CD4-positive, alpha-beta T cell treated with Interleukin-17A for 4 hours (primary cell): ENCODE measurements around the gene PCK1.
"Not testable (repeated sequence)": the region's sequence is repeated elsewhere in the genome, so short reads cannot be mapped to it uniquely, and the experiment has no call there.

Experiments used
- DNase-seq: peaks from one replicate; pipeline ENCODE4 v3.0.0-alpha.2; 2020; ENCODE audit warnings: mixed read lengths

The PCK1 gene

DNA sequence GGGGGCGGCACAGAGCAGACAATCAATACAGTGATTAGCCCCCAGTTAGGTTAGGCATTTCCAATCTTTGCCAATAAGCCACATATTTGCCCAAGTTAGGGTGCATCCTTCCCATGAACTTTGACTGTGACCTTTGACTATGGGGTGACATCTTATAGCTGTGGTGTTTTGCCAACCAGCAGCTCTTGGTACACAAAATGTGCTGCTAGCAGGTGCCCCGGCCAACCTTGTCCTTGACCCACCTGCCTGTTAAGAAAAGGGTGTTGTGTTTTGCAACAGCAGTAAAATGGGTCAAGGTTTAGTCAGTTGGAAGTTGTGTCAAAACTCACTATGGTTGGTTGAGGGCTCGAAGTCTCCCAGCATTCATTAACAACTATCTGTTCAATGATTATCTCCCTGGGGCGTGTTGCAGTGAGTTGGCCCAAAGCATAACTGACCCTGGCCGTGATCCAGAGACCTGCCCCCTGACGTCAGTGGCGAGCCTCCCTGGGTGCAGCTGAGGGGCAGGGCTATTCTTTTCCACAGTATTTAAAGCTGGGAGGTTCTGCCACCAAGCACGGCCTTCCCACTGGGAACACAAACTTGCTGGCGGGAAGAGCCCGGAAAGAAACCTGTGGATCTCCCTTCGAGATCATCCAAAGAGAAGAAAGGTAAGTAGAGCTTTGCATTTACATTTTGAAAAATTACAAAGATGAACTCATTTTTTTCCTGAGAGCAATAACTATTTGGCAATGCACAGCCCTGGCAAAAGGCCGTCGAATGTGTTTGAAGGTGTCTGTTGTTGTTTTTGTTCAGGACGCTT, at the start of gene PCK1:
Gene PCK1, plus strand, starts transcription at position 557 of the 802 bp plus-strand sequence. CDS start 302 bp downstream, outside the sequence.
- no peak for DNase-seq

DNA sequence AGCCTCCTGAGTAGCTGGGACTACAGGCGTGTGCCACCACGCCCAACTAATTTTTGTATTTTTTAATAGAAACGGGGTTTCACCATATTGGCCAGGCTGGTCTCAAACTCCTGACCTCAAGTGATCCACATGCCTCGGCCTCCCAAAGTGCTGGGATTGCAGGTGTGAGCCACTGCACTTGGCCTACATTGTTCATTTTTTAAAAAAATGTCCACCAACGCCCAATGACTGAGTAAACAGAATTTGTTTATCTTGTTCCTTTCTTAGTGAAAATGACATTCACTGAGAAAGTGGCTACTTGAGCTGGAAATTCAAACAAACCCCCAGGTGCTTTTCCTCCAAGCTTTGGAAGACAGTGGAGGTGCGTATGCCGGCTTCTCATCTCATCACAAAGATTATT, 49.2 kb upstream of the PCK1 start:
- DNase-seq = not testable (repeated sequence)

DNA sequence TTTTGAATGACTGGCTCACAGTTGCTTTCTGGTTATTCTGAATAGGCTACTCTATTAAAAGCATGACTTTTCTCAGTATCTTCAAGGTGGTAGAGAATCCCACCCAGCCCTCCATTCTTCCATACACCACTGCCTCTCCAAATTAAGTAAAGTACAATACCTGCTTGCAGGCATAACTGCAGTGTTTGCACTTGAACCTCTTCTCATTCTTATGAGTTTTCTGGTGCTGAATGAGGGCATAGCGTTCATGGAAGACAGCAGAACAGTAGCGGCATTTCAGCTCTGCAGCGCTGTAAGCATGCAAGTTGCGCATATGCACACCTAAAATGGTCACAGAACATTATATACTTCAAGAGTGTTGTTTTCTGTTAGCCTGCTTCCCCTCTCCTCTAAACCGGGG, 48.5 kb upstream of the PCK1 start:
- no peak for DNase-seq

DNA sequence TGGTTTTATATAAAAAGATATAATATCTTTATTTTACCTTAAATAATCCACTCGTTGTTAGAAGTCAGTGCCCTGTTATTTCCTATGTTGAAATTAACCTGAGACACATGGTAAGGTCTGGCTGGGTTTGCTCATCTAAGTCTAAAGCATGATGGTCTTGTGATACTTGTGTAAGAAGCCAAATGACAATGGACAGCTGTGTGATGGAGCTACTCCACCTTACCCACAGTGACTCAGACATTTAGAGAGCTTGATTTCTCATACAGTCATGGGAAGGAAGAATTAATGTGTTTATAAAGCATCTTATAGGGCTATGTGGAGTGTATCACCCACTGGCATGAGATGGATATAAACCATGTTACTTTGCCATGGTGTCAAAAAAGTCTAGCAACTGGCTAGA, 47.7 kb upstream of the PCK1 start:
- no peak for DNase-seq

DNA sequence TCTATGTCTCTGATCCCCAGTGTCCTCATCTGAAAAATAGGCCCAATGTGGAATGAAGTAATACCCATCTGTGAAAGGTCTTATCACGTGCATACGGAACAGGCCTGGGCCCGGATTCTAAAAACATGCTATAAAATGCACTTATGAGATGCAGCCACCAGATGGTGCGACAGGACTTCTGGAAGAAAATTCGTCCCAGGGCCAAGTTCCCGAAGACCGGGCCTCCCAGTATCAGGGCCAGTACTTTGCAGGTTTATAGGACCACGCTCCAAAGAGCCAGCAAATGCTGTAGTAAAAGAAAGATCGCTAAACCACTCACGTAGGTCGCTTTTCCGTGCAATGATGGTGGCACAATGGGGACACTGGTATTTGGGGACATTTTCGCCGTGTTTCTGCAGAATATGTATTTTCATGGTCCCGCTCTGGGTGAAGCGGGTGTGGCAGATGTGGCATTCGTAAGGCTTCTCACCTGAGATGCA, 46.6 kb upstream of the PCK1 start:
- peak; percentile 54 for DNase-seq

DNA sequence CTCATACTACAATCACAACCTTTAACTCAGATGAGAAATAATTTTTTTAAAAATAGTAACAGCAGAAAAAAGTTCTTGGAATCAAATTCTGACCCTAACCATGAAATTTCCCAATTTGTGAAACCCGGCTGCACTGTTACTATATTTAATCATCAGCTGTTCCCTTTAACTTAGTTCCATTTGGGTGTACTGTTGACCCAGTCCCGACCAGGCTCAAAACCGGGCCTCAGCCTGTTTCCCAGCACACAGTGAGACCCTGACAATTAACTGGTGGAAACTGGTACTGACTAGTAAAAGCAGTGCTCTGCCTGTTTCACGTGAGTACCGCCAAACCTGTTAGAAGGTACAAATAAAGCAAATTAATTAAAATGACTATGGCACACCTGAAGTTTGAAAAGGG, 43.0 kb upstream of the PCK1 start:
- no peak for DNase-seq

DNA sequence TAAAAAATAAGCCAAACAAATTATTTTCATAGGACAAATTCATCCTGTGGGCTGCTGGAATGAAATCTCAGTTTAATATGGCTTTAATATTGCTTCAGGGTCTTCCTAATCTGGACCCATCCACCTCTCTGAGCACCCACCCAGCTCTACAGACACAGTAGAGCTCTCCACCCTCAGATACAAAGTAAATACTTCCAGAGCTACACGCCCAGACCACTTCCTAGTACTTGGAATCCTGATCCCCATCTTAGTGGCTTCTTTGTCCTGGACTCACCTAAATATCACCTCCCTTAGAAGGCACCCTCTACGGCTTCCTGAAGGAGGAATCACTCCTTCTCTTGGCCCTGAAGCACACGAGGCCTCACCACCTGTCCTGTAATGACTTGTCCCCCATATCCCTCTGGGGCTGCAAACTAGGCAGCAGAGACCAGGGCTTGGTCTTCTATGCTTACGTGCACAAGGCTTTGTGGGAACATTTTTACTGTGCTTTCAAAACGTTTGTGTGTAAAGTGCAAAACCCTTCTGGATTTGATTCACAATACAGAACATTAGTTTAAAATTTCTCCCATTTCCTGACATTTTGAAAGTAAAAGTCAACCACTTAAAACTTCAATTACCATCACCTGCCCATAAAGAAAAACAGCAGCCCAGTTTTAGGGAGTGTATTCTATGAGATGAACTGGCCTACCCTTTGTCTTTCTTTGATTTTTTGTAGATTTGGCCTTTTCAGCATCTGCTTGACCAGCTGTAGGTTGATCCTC, 38.4 kb upstream of the PCK1 start:
- no peak for DNase-seq

DNA sequence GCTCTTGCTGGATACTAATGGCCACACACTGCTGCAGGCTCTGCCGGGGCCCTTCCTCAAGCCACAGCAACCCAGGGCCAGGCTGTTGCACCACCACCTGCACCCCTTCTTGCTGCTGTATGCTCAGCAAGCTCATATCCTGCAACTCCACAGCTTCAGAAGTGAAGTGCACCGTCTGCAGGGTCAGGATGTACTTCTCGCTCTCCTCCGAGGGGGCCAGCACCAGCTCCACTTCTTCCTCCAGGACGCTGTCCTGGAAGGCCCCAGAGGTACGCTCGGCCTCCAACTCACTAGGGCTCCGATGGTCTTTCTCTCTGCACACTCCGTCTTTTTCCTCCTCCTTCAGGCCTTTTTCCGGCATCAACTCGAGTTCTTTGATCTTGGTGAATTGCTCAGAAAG, 37.1 kb upstream of the PCK1 start:
- DNase-seq = no peak

DNA sequence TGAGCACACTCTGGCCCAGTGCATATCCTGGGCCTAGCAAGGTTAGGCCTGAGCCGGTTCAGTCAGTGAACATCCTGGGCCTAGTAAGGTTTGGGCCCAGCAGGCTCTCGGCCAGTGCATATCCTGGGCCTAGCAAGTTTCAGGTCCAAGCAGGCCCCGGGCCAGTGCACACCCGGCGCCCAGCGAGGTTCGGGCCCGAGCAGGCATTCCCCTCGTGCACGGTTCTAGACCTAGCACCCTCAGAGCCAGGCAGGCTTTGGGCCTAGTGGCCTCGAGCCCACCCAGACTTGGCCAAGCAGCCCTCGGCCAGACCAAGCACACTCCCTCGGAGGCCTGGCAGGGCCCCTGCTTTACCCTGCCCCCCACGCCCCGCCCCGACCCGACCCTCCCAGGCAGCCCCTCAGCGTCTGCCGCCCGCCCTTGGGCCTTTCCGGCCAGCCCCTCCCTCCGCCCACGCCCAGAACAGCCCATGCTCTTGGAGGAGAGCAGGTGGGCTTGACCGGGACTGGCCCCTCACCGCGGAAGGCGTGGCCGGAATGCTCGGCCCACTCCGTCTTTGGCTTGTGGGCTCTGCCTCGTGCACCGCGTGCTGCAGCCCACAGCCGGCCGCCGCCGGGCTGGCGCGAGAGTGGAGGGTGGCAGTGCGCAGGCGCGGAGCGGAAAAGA, 36.3 kb upstream of the PCK1 start, which contains the start of gene CTCFL:
Gene CTCFL, minus strand, starts transcription at position 630 of the 666 bp plus-strand sequence. CDS start 935 bp downstream, outside the sequence.
- DNase-seq = no peak

DNA sequence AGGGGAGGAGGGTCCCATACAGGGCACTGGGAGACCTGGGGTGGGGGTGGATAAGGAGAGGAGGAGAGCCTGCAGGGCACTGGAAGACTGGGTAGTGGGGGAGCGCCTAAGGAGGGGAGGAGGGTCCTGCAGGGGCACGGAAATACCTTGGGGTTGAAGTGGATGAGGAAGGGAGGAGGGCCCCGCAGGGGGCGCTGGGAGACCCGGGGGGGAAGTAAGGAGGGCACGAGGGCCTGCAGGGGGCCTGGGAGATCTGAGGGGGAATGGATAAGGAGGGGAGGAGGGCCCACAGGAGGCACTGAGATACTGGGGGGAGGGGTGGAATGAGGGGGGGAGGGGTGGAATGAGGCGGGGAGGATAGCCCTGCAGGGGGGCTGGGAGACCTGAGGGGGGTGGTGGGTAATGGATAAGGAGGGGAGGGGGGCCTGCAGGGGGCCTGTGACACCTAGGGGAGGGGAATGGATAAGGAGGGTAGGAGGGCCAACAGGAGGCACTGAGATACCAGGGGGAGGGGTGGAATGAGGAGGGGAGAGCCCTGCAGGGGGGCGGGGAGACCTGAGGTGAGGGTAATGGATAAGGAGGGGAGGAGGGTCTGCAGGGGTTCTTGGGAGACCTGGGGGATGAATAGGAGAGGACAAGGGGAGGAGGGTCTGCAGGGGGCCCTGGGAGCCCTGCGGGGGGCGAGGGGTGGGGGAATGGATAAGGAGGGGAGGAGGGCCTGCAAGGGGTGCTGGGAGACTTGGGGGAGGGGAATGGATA, 35.4 kb upstream of the PCK1 start:
- no peak for DNase-seq

DNA sequence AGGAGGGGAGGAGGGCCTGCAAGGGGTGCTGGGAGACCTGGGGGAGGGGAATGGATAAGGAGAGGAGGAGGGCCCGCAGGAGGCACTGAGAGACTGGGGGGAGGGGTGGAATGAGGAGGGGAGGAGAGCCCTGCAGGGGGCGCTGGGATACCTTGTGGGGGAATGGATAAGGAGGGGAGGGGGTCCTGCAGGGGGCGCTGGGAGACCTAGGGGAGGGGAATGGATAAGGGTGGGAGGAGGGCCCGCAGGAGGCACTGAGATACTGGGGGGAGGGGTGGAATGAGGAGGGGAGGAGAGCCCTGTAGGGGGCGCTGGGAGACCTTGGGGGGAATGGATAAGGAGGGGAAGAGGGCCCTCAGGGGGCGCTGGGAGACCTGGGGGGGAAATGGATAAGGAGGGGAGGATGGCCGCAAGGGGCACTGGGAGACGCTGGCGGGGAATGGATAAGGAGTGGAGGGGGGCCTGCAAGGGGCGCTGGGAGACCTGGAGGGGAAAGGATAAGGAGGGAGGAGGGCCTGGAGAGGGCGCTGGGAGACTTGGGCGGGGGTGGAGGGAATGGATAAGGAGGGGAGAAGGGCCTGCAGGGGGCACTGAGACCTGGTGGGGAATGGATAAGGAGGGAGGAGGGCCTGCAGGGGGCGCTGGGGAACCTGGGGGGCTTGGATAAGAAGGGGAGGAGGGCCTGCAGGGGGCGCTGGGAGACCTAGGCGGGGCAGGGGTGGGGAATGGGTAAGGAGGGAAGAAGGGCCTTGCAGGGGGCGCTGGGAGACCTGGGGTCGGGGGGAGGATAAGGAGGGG, 34.6 kb upstream of the PCK1 start:
- DNase-seq = peak; percentile 20

DNA sequence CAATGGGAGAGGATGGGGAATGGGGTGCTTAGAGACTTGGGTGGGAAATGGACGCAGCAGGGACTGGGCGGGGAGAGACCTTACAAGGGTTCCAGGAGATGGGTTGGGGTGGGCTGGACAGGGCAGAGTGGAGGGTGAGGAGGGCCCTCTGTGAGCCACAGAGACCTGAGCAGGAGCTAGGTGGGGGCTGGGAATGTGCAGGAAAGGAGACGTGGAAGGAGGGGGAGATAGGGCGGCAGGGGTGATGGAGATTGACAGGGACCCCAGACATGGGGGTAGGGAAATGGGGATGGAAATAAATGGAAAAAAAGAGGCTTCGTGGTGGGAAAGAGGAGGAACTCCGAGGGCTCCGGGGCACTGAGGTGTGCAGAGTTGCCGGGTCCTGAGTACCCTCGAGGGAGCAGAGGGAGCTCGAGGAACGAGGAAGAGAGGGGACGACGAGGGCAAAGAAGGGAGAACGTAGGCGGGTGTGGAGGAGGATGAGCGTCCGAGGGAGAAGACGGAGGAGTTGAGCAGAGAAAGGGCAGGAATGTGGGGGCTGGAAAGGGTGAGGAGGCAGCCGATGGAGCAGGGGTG, 33.9 kb upstream of the PCK1 start:
- DNase-seq = no peak

DNA sequence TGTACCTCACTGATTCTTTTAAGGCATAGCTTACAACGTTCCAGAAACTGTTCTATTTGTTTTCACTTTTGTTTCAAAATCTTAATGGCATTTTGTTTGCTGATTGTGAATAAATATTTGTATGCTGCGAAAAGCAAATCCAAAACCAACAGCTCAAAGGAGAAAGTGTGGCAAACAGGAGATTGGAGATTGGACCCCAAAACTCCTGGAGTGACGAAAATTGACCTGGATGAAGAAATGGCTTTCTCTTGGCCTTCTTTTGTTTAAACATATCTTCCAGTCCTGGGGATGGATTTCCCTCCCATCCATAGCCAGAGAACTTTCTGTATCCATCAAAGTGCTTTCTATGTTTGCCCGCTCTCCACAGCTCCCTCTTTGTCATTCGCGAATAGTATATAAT, 33.2 kb upstream of the PCK1 start:
- no peak for DNase-seq

DNA sequence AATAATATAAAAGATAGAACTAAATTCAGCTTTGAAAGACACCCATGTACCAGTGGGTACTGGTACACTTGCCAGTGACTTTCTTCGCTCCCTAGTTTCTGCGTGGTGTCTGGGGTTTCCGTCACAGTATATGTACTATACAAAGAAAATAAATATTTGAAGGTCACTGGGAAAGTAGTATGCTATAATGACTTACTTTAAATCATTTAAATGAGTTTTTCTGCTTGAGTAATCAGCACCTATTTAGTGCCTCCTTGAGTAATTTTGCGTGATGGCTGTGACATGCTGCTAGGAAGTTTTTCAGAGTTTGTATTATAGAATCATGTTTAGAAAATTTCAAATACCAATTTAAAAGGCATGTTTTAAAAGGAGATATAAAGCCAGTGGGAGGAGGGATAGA, 32.8 kb upstream of the PCK1 start:
- no peak for DNase-seq

DNA sequence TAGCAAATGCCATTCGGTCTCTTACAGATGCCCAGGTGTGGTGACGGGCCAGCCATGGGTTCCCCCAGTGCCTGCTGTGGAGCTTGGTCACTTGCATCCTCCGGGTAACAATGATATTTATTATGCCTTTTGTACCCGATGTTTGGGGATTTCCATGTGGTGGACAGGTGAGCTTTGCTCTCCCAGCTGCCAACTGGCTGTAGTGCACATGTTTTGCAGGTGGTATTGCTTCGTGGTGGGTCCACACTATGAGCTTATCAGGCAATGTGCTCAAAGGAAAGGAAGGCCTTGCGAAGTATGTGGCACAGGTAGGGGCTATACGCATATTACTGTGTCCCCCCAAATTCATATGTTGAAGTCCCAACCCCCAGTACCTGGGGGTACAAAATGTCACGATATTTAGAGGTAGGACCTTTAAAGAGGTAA, 31.7 kb upstream of the PCK1 start:
- DNase-seq = no peak

DNA sequence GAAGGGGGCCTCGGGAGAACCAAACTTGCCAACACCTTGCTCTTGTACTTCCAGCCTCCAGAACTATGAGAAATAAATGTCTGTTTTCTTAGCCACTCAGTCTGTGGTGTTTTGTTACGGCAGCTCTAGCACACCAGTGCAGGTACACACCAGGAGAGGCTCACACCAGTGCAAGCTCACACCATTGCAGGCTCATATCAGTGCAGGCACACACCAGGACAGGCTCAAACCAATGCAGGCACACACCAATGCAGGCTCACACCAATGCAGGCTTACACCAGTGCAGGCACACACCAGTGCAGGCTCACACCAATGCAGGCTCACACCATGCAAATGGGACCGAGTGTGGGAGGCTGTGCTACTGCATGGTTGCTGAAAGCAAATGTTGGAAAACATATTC, 31.1 kb upstream of the PCK1 start:
- DNase-seq = no peak

DNA sequence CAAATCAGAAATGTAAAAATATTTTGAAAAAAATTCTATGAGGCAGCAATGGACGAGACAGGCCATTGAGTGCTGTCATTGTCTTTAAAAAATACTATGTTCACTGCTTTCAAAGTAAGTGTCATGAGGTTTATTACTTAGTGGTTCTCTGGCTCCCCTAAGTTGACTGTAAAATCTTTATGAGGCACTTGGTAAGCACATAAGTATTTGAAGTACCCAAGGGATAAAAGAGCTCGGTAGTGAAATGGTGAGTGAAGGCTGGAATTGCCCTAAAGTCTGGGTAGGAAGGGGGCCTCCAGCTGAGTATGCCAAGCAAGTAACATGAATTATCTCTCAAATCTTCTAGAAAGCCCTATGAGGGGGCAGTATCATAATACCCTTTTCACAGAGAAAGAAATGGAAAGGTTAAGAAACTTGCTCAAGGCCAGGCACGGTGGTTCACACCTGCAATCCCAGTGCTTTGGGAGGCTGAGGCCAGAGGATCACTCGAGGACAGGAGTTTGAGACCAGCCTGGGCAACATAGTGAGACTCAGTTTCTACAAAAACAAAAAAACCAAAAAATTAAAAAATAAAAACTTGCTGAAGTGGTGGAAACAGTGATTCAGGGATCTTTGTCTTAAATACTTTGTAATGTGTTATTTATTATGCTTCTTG, 30.5 kb upstream of the PCK1 start:
- DNase-seq = no peak

DNA sequence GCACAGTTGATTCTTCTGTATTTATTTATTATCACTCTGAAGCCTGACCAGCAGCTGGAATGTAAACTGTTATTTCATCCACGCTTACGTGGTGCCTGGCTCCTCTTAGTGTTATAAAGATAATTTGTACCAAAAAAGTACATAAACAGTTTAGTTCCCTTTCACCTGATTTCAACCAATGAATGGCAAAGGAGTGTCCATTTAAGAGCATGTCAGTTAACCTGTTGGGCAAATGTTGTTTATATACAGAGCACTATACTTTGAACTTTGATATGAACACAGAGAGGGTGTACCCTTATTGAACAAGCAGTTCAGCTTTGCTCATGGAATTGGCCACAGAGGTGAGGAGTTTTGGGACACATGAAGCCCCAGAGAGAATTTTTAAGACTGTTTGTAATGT, 28.8 kb upstream of the PCK1 start:
- no peak for DNase-seq

DNA sequence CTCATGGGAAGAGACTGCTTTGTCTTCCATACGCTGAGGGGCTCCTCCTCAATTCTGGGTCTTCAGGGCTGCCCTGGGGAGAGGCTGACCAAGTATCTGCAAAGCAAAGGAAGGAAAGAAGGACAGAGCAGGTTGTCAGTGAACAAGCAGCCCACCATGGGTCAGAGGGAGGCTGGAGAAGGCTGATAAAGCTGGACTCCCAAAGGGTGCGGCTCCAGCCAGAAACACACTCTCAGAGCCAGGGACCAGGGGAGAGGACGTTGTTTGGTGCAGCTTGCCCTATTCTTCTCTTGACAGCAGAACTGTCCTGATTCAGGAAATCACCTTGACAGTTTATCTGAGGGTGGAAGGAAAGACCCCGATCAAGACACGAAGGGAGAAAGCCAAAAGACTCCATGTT, 25.6 kb upstream of the PCK1 start:
- DNase-seq = no peak

DNA sequence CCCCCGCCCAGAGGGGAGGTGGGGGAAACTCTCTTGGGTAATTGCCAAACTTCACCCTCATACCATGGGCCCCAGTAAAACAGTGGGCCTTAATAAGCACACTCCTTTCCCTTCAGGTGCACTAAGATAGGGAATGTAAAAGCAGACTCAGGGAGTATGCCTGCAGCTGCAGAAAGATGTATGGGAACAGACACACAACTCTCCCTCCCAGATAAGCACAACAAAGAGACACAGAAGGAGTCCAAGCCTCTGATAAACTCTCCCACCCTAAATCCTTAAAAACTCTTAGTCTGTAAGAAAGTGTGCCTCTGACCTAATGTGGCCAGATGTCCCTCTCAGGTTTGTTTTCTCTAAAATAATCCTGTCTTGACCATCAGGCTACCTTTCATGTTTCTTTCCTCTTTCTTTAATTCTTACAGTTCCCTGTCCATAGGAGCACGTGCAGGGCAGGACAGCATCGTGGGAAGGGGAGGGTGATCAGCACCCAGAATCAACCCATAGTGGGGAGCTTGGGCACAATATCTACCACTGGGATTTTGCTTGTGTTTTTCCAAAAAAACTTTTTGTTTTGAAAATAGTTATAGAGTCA, 24.7 kb upstream of the PCK1 start:
- DNase-seq = no peak
